Osteocyte (in vitro differentiated cells): Measurements from ENCODE around the gene ABCC1. TPM values are rescaled to one million over a fixed set of nuclear protein-coding genes. Genes with fewer than 3 reads are reported as not detected.

Experiments
- DNase-seq: peaks from one replicate; pipeline ENCODE4 v3.0.0; 2021; ENCODE audit warnings: mixed read lengths; ENCODE audit not compliant: unreplicated experiment; ENCODE audit errors: extremely low spot score
- H3K27ac Mint-ChIP-seq: one replicate; pipeline ENCODE4 v1.8.0; 2021; ENCODE audit warnings: mild to moderate bottlenecking, mixed read lengths; ENCODE audit not compliant: unreplicated experiment
- H3K27me3 Mint-ChIP-seq: one replicate; pipeline ENCODE4 v1.8.0; 2021; ENCODE audit warnings: mixed read lengths; ENCODE audit not compliant: unreplicated experiment
- H3K36me3 Mint-ChIP-seq: one replicate; pipeline ENCODE4 v1.8.0; 2021; ENCODE audit warnings: mixed read lengths; ENCODE audit not compliant: unreplicated experiment
- H3K4me1 Mint-ChIP-seq: one replicate; pipeline ENCODE4 v1.8.0; 2021; ENCODE audit warnings: mixed read lengths; ENCODE audit not compliant: unreplicated experiment
- H3K4me3 Mint-ChIP-seq: one replicate; pipeline ENCODE4 v1.8.0; 2021; ENCODE audit warnings: mild to moderate bottlenecking, moderate library complexity, mixed read lengths; ENCODE audit not compliant: unreplicated experiment
- H3K9me3 Mint-ChIP-seq: one replicate; pipeline ENCODE4 v1.8.0; 2021; ENCODE audit warnings: mixed read lengths; ENCODE audit not compliant: unreplicated experiment
- total RNA-seq: library from RNA; stranded (reverse); gene quantifications from 2 replicates; pipeline ENCODE4 v1.2.1, GENCODE V29; 2021
- TF ChIP-seq, protein P1 (sequence below): fragments of 200-600 bp; sonication (generic); IDR thresholded peaks from 2 replicates; pipeline ENCODE4 v1.5.0; 2021; ENCODE audit warnings: antibody characterized with exemption, mild to moderate bottlenecking, moderate library complexity

Gene ABCC1
- total RNA-seq, 1 donor from 2014 or later, result 256 TPM

DNA sequence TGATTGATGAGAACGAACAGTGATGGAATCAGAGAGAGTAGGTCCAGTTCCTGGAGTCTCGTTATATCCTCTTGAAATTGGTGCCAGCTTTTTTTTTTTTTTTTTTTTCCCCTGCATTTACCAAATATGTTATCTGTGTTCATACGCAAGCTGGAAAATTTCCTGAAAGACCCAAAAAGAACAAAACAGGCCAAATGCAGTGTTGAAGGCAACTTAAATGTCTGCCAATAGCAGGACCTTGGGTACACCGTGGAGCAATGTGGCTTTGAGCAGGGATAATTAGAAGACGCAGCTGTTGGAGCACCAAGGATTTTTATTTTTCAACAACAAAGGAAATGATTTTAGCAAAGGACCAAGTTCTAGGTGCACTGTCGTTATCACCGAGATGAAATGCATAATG, 168.9 kb downstream of the ABCC1 start:
- Mint-ChIP-seq H3K27me3 (no peaks in the 10 kb centered on the region), H3K4me3 (no peak overlapping the region), H3K27ac (no peak overlapping the region), H3K36me3 (peaks cover 78% of the 10 kb centered on the region), H3K4me1 (no peaks in the 10 kb centered on the region), H3K9me3 (no peaks in the 10 kb centered on the region)
- TF ChIP-seq, protein P1, sequence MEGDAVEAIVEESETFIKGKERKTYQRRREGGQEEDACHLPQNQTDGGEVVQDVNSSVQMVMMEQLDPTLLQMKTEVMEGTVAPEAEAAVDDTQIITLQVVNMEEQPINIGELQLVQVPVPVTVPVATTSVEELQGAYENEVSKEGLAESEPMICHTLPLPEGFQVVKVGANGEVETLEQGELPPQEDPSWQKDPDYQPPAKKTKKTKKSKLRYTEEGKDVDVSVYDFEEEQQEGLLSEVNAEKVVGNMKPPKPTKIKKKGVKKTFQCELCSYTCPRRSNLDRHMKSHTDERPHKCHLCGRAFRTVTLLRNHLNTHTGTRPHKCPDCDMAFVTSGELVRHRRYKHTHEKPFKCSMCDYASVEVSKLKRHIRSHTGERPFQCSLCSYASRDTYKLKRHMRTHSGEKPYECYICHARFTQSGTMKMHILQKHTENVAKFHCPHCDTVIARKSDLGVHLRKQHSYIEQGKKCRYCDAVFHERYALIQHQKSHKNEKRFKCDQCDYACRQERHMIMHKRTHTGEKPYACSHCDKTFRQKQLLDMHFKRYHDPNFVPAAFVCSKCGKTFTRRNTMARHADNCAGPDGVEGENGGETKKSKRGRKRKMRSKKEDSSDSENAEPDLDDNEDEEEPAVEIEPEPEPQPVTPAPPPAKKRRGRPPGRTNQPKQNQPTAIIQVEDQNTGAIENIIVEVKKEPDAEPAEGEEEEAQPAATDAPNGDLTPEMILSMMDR, result no peak
- no peak for DNase-seq

DNA sequence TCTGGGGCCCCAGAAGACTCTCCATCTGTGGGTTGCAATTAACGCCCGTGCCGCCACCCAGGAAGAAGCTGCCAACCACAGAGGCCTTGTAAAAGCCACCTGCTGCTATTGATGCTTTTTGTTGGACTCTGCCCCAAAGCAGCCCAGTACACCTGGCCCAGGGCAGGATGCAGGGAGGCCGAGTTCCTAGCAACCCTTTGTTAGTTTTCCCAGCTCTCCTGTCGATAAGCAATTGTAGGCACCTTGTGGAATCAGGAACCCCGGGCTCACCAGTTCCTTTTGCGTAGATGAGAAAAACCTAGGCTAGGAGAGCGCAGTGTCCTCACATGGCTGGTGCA, 170.6 kb downstream of the ABCC1 start:
- Mint-ChIP-seq H3K9me3 (peaks cover 3% of the 10 kb centered on the region), H3K27ac (peak overlapping the region; percentile 31), H3K4me1 (no peaks in the 10 kb centered on the region), H3K36me3 (peaks cover 83% of the 10 kb centered on the region), H3K4me3 (no peak overlapping the region), H3K27me3 (no peaks in the 10 kb centered on the region)
- no peak for DNase-seq
- TF ChIP-seq, protein P1, result no peak

DNA sequence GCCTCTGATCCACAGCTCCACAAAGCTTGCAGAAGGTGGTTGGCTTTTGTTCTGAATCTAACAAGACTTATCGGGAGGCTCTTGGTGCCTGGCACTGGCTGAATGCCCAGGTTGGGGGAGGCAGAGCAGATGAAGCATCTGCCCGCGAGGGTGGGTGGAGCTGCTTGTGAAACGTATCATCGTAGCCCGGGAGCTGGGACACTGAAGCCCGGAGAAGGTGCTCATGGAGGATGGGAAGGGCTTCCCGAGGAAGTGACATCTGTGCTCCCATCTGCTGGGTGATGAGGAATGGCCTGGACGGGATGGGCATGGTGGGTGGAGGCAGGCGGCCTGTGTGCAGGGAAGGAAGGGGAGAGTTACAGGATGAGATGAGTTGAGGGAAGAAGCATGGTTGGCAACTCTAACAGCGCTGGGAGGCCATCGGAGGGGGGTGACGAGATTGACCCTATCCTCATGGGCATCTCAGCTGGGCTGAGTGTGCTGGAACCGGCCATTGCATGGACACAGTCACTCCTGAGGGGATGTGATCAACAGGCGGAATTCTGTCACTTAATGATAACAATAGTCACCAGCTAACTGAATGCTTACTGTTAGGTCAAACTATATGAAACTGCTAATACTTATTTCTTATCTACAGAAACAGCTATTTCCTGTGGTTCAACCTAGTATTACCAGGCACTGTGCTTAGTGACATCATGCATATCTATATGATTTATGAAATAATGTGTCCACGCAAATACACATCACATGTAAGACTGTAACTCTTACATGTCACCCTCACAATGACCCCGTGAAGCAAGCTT, 171.2 kb downstream of the ABCC1 start:
- TF ChIP-seq, protein P1, result no peak
- no peak overlapping the region for H3K4me3 Mint-ChIP-seq
- H3K27me3 Mint-ChIP-seq, result no peaks in the 10 kb centered on the region
- peaks cover 3% of the 10 kb centered on the region for H3K9me3 Mint-ChIP-seq
- no peaks in the 10 kb centered on the region for H3K4me1 Mint-ChIP-seq
- no peak for DNase-seq
- H3K36me3 Mint-ChIP-seq, result peaks cover 81% of the 10 kb centered on the region
- peak overlapping the region; percentile 31 for H3K27ac Mint-ChIP-seq

DNA sequence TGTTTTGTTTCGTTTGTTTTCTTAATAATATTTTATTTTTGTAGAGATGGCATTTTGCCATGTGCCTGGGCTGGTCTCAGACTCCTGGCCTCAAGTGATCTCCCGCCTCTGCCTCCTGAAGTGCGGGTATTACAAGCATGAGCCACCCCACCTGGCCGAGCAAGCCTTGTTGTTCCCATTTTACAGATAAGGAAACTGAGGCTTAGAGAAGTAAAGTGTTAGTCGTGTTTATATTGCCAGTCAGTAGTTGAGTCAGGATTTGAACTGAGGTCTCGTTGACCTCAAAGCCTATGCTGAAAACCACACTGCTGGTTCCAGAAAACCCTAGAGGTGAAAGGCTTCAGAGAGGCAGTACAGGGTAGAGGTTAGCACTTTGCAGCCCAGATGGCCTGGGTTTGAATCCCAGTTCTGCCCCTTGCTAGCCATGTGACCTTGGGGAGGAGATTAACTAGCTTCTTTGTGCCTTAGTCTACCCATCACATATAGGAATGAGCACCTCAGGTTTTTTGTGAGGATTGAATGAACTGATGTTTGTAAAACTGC, 171.8 kb downstream of the ABCC1 start:
- DNase-seq, result no peak
- H3K36me3 Mint-ChIP-seq, result peaks cover 82% of the 10 kb centered on the region
- no peaks in the 10 kb centered on the region for H3K4me1 Mint-ChIP-seq
- TF ChIP-seq, protein P1, result no peak
- H3K27ac Mint-ChIP-seq, result no peak overlapping the region
- peaks cover 3% of the 10 kb centered on the region for H3K9me3 Mint-ChIP-seq
- H3K4me3 Mint-ChIP-seq, result no peak overlapping the region
- no peaks in the 10 kb centered on the region for H3K27me3 Mint-ChIP-seq

DNA sequence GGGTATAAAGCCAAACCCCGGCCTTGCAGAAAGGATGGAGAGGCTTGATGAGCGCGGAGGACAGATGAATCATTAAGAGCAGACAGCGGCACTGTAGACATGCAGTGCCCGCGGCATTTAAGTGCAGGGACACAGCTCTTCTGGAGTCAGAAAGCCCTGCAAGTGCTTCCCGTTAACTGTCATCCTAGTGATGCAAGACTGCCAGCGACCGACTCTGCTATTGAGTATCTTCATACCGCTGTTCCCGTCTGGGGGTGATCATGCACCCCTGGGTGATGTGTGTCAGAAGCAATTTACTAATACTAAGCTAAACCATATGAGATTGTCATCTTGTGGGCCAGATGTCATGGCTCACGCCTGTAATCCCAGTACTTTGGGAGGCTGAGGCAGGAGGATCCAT, 172.8 kb downstream of the ABCC1 start:
- Mint-ChIP-seq H3K9me3 (peaks cover 3% of the 10 kb centered on the region), H3K36me3 (peaks cover 78% of the 10 kb centered on the region), H3K4me1 (no peaks in the 10 kb centered on the region), H3K27me3 (no peaks in the 10 kb centered on the region), H3K27ac (no peak overlapping the region), H3K4me3 (no peak overlapping the region)
- DNase-seq, result no peak
- TF ChIP-seq, protein P1, result no peak
